Measurements from ENCODE around the gene TDP2.

DNA sequence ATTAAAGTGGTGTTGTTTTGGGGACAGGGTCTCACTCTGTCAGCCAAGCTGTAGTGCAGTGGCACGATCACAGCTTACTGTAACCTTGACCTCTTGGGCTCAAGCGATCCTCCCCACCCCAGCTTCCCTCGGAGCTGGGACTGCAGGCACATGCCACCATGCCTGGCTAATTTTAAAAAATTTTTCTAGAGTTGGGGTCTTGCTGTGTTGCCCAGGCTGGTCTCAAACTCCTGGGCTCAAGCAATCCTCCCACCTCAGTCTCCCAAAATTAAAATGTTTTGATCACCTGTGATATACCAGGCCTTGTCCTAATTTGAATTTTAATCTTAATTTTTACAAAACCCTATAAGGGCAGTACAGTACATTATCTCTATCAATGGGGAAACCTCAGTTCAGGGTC lies 25.7 kb upstream of the TDP2 start:
- TF ChIP-seq, protein P1, sequence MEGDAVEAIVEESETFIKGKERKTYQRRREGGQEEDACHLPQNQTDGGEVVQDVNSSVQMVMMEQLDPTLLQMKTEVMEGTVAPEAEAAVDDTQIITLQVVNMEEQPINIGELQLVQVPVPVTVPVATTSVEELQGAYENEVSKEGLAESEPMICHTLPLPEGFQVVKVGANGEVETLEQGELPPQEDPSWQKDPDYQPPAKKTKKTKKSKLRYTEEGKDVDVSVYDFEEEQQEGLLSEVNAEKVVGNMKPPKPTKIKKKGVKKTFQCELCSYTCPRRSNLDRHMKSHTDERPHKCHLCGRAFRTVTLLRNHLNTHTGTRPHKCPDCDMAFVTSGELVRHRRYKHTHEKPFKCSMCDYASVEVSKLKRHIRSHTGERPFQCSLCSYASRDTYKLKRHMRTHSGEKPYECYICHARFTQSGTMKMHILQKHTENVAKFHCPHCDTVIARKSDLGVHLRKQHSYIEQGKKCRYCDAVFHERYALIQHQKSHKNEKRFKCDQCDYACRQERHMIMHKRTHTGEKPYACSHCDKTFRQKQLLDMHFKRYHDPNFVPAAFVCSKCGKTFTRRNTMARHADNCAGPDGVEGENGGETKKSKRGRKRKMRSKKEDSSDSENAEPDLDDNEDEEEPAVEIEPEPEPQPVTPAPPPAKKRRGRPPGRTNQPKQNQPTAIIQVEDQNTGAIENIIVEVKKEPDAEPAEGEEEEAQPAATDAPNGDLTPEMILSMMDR (conservative IDR thresholded peaks at IDR 0.05; ENCODE audit: low read length) = no peak
- no peak for TF ChIP-seq EZH2phosphoT487 (IDR thresholded peaks at IDR 0.05; ENCODE audit: borderline replicate concordance, low read depth, low read length)

All from OCI-LY7 (cell line).